ENCODE measurements around the gene SSBP4. TPM values are rescaled to one million over a fixed set of nuclear protein-coding genes. Genes with fewer than 3 reads are reported as not detected.

SSBP4 gene
- total and polyA plus RNA-seq, 4 donors, result 4.0 to 19.0 (median 11.5) TPM

GRCh38 chr19:18433015-18433691 is 14.0 kb downstream of the SSBP4 start:
- Histone ChIP-seq H3K36me3 (ENCODE audit: control insufficient read depth in 4 of 4, insufficient read depth in 3 of 4, low read depth in 1 of 4, low read length in 3 of 4) (no peaks in the 10 kb centered on the region), H3K27me3 (ENCODE audit: control insufficient read depth in 4 of 4, insufficient read depth in 4 of 4, low read length in 3 of 4) (no peaks in the 10 kb centered on the region), H3K4me1 (ENCODE audit: control insufficient read depth in 4 of 4, insufficient read depth in 4 of 4, low read length in 3 of 4) (peaks cover 0 to 23% (median 10%) of the 10 kb centered on the region in 4 donors), H3K9me3 (ENCODE audit: control insufficient read depth in 4 of 4, low read length in 3 of 4) (no peaks in the 10 kb centered on the region), H3K4me3 (ENCODE audit: low read depth in 1 of 3, low read length in 3 of 3) (peak overlapping the region in 1 of 3 donors; percentile 36), H3K27ac (ENCODE audit: low read depth in 1 of 2, low read length in 2 of 2) (peak overlapping the region; percentile 28 to 47), H3K9ac (ENCODE audit: low read depth in 1 of 2, low read length in 2 of 2) (no peak overlapping the region)
- DNase-seq (ENCODE audit: low spot score), result no peak
- 25% methylated on average over 59 of the region's 59 CpGs for WGBS
- TF ChIP-seq FOXA1 (IDR thresholded peaks at IDR 0.05) (no peak), REST (IDR thresholded peaks at IDR 0.05) (no peak), GABPA (IDR thresholded peaks at IDR 0.05 in 1 of 2, conservative IDR thresholded peaks at IDR 0.05 in 1 of 2) (no peak), HNF4A (conservative IDR thresholded peaks at IDR 0.05) (no peak), NR2F2 (IDR thresholded peaks at IDR 0.05) (no peak)

GRCh38 chr19:18433735-18434398 is 14.7 kb downstream of the SSBP4 start:
- no peak for DNase-seq (ENCODE audit: low spot score)
- no peaks in the 10 kb centered on the region for H3K27me3 ChIP-seq (ENCODE audit: control insufficient read depth in 4 of 4, insufficient read depth in 4 of 4, low read length in 3 of 4)

More at GRCh38 chr19:18433735-18434398, 14.7 kb downstream of the SSBP4 start:
- Histone ChIP-seq H3K4me3 (ENCODE audit: low read depth in 1 of 3, low read length in 3 of 3) (peak overlapping the region in 1 of 3 donors; percentile 36), H3K9me3 (ENCODE audit: control insufficient read depth in 4 of 4, low read length in 3 of 4) (no peaks in the 10 kb centered on the region), H3K27ac (ENCODE audit: low read depth in 1 of 2, low read length in 2 of 2) (no peak overlapping the region), H3K9ac (ENCODE audit: low read depth in 1 of 2, low read length in 2 of 2) (no peak overlapping the region), H3K36me3 (ENCODE audit: control insufficient read depth in 4 of 4, insufficient read depth in 3 of 4, low read depth in 1 of 4, low read length in 3 of 4) (no peaks in the 10 kb centered on the region), H3K4me1 (ENCODE audit: control insufficient read depth in 4 of 4, insufficient read depth in 4 of 4, low read length in 3 of 4) (peaks cover 0 to 23% (median 13%) of the 10 kb centered on the region in 4 donors)
- TF ChIP-seq HNF4A (conservative IDR thresholded peaks at IDR 0.05), result no peak
- TF ChIP-seq NR2F2 (IDR thresholded peaks at IDR 0.05), result no peak
- no peak for TF ChIP-seq FOXA1 (IDR thresholded peaks at IDR 0.05)
- no peak for TF ChIP-seq RXRA (IDR thresholded peaks at IDR 0.05)
- TF ChIP-seq, protein P1, sequence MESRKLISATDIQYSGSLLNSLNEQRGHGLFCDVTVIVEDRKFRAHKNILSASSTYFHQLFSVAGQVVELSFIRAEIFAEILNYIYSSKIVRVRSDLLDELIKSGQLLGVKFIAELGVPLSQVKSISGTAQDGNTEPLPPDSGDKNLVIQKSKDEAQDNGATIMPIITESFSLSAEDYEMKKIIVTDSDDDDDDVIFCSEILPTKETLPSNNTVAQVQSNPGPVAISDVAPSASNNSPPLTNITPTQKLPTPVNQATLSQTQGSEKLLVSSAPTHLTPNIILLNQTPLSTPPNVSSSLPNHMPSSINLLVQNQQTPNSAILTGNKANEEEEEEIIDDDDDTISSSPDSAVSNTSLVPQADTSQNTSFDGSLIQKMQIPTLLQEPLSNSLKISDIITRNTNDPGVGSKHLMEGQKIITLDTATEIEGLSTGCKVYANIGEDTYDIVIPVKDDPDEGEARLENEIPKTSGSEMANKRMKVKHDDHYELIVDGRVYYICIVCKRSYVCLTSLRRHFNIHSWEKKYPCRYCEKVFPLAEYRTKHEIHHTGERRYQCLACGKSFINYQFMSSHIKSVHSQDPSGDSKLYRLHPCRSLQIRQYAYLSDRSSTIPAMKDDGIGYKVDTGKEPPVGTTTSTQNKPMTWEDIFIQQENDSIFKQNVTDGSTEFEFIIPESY (IDR thresholded peaks at IDR 0.05), result no peak
- no peak for TF ChIP-seq GABPA (IDR thresholded peaks at IDR 0.05 in 1 of 2, conservative IDR thresholded peaks at IDR 0.05 in 1 of 2)
- no peak for TF ChIP-seq FOXA2 (IDR thresholded peaks at IDR 0.05)
- TF ChIP-seq CTCF (IDR thresholded peaks at IDR 0.05; ENCODE audit: low read depth, low read length, missing input control), result no peak
- TF ChIP-seq SP1 (IDR thresholded peaks at IDR 0.05), result no peak
- no peak for TF ChIP-seq REST (IDR thresholded peaks at IDR 0.05)
- 26% methylated on average over 60 of the region's 60 CpGs for WGBS
